22Rv1 (cell line): ENCODE measurements around the gene NUTF2.

ENCODE experiments used
- CTCF ChIP-seq: fragments of 450-650 bp; IDR thresholded peaks from 2 replicates; pipeline ENCODE4 v1.5.1; 2017; ENCODE audit warnings: mild to moderate bottlenecking
- ZFX ChIP-seq: fragments of 450-650 bp; IDR thresholded peaks from 2 replicates; pipeline ENCODE4 v1.6.1; 2017; ENCODE audit warnings: antibody characterized with exemption, borderline replicate concordance

GRCh38 chr16:67880584-67880983 lies 33.9 kb downstream of the NUTF2 start:
- TF ChIP-seq CTCF, result no peak
- TF ChIP-seq ZFX, result no peak
